Right ventricle myocardium inferior (tissue), 1 donor: Measurements from ENCODE around the gene MOK. TPM values are rescaled to one million over a fixed set of nuclear protein-coding genes. Genes with fewer than 3 reads are reported as not detected.

Experiments used
- ATAC-seq: fragments of 200-7000 bp; cut with Tn5 transposase; one replicate; pipeline ENCODE4 v1.9.1; 2020; ENCODE audit warnings: mild to moderate bottlenecking, moderate library complexity
- DNase-seq: peaks from one replicate; pipeline ENCODE4 v3.0.0; 2021; ENCODE audit errors: missing footprints
- intact Hi-C: fragments of 100-400 bp; cut with DNase I; formaldehyde crosslinking; loops from one replicate; pipeline ENCODE4 v1.11.0; 2022
- total RNA-seq: library from RNA; stranded (reverse); fragmentation: NEBNext Ultra II Directional; extraction: Animal tissue kit (Norgen Biotek cat#: 25700); gene quantifications from one replicate; pipeline ENCODE4 v1.2.1, GENCODE V29; 2021
- donor health status: DM: no; HTN: yes; CAD: no; lungs with severe emphysema.

Gene MOK
- total RNA-seq, 1 donor from 2014 or later = 9.4 TPM

- DNase-seq (no peak), ATAC-seq (no peak)
- intact Hi-C loops = no loop called here
Observed at GRCh38 chr14:102233081-102233480, 71.9 kb downstream of the MOK start.

GRCh38 chr14:102232348-102232625, 72.7 kb downstream of the MOK start:
- DNase-seq (peak; percentile 37), ATAC-seq (no peak)
- intact Hi-C loops = no loop called here

- peak; percentile 31 for DNase-seq
- ATAC-seq = no peak
Observed at GRCh38 chr14:102231476-102232347, 73.3 kb downstream of the MOK start.

GRCh38 chr14:102230481-102231210, 74.3 kb downstream of the MOK start:
- no peak for ATAC-seq
- peak; percentile 26 for DNase-seq
- intact Hi-C loops = no loop called here

More at GRCh38 chr14:102231476-102232347, 73.3 kb downstream of the MOK start:
- intact Hi-C loops = no loop called here

GRCh38 chr14:102229739-102230092, 75.2 kb downstream of the MOK start:
- ATAC-seq (no peak), DNase-seq (peak; percentile 37)
- intact Hi-C loops = no loop called here

- intact Hi-C loops = no loop called here
- ATAC-seq = no peak
- DNase-seq = peak; percentile 64
Observed at GRCh38 chr14:102229071-102229738, 75.8 kb downstream of the MOK start.

GRCh38 chr14:102227184-102227964, 77.6 kb downstream of the MOK start:
- ATAC-seq (peak; percentile 28), DNase-seq (peak; percentile 47)
- intact Hi-C loops = no loop called here

- DNase-seq (peak; percentile 53), ATAC-seq (no peak)
- intact Hi-C loops = no loop called here
Observed at GRCh38 chr14:102226356-102227125, 78.4 kb downstream of the MOK start.

GRCh38 chr14:102225936-102226335, 79.0 kb downstream of the MOK start:
- ATAC-seq = no peak
- intact Hi-C loops = no loop called here
- DNase-seq = peak; percentile 68

- intact Hi-C loops = no loop called here
- ATAC-seq (no peak), DNase-seq (no peak)
Observed at GRCh38 chr14:102225386-102225785, 79.6 kb downstream of the MOK start.

GRCh38 chr14:102223682-102224081, 81.3 kb downstream of the MOK start:
- ATAC-seq (no peak), DNase-seq (peak; percentile 11)
- intact Hi-C loops = no loop called here

- DNase-seq (no peak), ATAC-seq (no peak)
- intact Hi-C loops = no loop called here
Observed at GRCh38 chr14:102222751-102223150, 82.2 kb downstream of the MOK start.

- DNase-seq (no peak), ATAC-seq (no peak)
Observed at GRCh38 chr14:102222009-102222575, 82.9 kb downstream of the MOK start.

GRCh38 chr14:102221026-102221425, 83.9 kb downstream of the MOK start:
- ATAC-seq (no peak), DNase-seq (no peak)
- intact Hi-C loops = no loop called here

More at GRCh38 chr14:102222009-102222575, 82.9 kb downstream of the MOK start:
- intact Hi-C loops = no loop called here

GRCh38 chr14:102220031-102220430, 84.9 kb downstream of the MOK start:
- no peak for DNase-seq
- intact Hi-C loops = no loop called here

GRCh38 chr14:102219316-102219715, 85.6 kb downstream of the MOK start:
- DNase-seq (no peak), ATAC-seq (no peak)
- intact Hi-C loops = loop anchor here (5.0 kb wide), 1 partner anchor 98 kb away; the partner anchor contains the start of gene ZNF839

More at GRCh38 chr14:102220031-102220430, 84.9 kb downstream of the MOK start:
- ATAC-seq = no peak

- DNase-seq = no peak
- intact Hi-C loops = loop anchor here (5.0 kb wide), 1 partner anchor 99 kb away; the partner anchor contains the start of gene ZNF839
- ATAC-seq = no peak
Observed at GRCh38 chr14:102218688-102219087, 86.3 kb downstream of the MOK start.

GRCh38 chr14:102217987-102218421, 87.0 kb downstream of the MOK start:
- ATAC-seq = no peak
- no peak for DNase-seq
- intact Hi-C loops = loop anchor here (5.0 kb wide), 1 partner anchor 99 kb away; the partner anchor contains the start of gene ZNF839
